ENCODE data around the gene WNT11.

WNT11 gene

DNA sequence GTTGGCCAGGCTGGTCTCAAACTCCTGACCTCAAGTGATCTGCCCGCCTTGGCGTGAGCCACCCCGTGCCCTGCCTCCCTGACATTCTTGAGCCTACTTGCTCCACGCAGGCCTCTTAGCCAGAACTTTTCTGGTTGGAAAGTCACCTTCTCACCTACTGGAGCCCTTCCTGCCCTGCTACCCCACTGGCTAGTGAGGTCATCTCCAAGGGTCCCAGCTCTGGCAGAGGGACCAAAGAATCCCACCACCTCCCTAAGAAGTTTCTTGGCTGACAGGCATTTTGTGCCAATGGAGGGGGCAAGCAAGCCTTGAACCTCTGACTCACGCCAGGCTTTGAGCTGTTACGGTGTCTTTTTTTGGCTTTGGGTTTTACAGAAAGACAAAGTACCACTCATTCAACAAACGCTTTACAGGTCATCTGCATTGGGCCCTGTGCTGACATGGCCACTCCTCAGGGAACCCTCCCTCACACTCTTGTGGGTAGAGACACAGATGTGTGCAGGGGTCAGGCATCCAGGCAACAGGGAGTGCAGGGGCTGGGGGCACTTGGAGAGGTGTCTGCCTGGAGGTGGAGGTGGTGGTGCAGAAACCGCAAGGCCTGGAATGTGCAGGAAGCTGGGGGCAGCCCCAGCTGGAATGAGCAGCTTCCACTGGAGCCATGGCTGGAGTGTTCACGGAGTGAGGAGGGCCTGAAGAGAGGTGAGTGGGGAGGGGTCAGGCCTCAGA, 27.1 kb upstream of the WNT11 start:
- no peak overlapping the region for H3K27ac ChIP-seq
- TF ChIP-seq ZFX (IDR thresholded peaks at IDR 0.05; ENCODE audit: borderline replicate concordance) (no peak), CTCF (IDR thresholded peaks at IDR 0.05) (no peak)

- no peak overlapping the region for H3K27ac ChIP-seq
- TF ChIP-seq ZFX (IDR thresholded peaks at IDR 0.05; ENCODE audit: borderline replicate concordance) = no peak
- TF ChIP-seq CTCF (IDR thresholded peaks at IDR 0.05) = no peak
Measured at GRCh38 chr11:76232026-76232665, 25.8 kb upstream of the WNT11 start.

- H3K27ac ChIP-seq = no peak overlapping the region
- TF ChIP-seq ZFX (IDR thresholded peaks at IDR 0.05; ENCODE audit: borderline replicate concordance) (no peak), CTCF (IDR thresholded peaks at IDR 0.05) (no peak)
Measured at GRCh38 chr11:76231121-76231738, 24.9 kb upstream of the WNT11 start.

DNA sequence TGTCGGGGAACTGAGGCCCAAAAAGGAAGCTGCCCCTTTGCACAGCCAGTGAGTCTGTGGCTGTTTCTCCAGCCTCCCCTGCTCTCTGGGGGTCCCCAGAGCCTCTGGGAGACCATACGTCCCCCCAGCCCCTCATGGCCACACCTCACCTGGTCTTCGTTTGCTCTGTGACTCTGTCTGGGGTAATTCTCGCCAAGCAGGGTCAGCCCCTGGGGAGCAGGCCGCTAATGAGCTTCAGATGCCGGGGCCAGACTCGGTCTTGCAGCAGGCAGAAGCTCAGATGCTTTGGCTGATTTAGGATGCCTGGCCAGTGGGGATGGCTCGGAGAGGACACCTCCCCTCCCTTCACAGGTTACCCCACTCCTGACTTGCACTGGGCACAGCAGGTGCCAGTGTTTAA, 24.1 kb upstream of the WNT11 start:
- TF ChIP-seq CTCF (IDR thresholded peaks at IDR 0.05) (no peak), ZFX (IDR thresholded peaks at IDR 0.05; ENCODE audit: borderline replicate concordance) (no peak)

GRCh38 chr11:76229690-76230240, 23.5 kb upstream of the WNT11 start:
- no peak overlapping the region for H3K27ac ChIP-seq
- no peak for TF ChIP-seq CTCF (IDR thresholded peaks at IDR 0.05)
- TF ChIP-seq ZFX (IDR thresholded peaks at IDR 0.05; ENCODE audit: borderline replicate concordance) = no peak

More for the DNA sequence above, 24.1 kb upstream of the WNT11 start:
- H3K27ac ChIP-seq = no peak overlapping the region

DNA sequence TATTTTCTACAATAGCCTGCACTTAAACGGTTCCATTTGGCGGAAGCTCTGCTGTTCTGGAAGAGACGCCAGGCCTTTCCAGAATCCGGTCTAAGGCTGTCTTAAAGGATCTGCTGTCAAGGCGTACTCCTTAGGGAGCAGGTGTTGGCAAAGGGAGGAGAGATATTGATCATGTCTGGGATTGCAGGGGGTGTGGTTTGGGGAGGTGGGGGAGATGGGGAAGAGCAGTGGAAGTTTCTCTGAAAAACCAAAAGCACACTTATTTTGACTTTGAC, 22.5 kb upstream of the WNT11 start:
- no peak overlapping the region for H3K27ac ChIP-seq
- TF ChIP-seq CTCF (IDR thresholded peaks at IDR 0.05) (no peak), ZFX (IDR thresholded peaks at IDR 0.05; ENCODE audit: borderline replicate concordance) (no peak)
